Calu3 (cell line): Measurements from ENCODE around the gene DOC2B. TPM values are rescaled to one million over a fixed set of nuclear protein-coding genes. Genes with fewer than 3 reads are reported as not detected.

Experiments used
- BruUV-seq: library from RNA; stranded (reverse); fragments of 400-500 nt; replicated peaks from 2 replicates; lab custom pipeline; 2021; lab: Mats Ljungman, UMichigan
- CTCF ChIA-PET: fragments of 300-600 bp; sonication (Branson Sonifier 250); formaldehyde crosslinking; loops from one replicate; lab custom pipeline; 2022; ENCODE audit warnings: antibody characterized with exemption; lab: Charles Lee
- DNase-seq: peaks from one replicate; pipeline ENCODE4 v3.0.0; 2022
- H3K27ac Mint-ChIP-seq: one replicate; pipeline ENCODE4 v1.8.0; 2022; ENCODE audit warnings: mixed read lengths; ENCODE audit not compliant: unreplicated experiment
- H3K27me3 Mint-ChIP-seq: one replicate; pipeline ENCODE4 v1.8.0; 2022; ENCODE audit warnings: mixed read lengths; ENCODE audit not compliant: unreplicated experiment
- H3K36me3 Mint-ChIP-seq: one replicate; pipeline ENCODE4 v1.8.0; 2022; ENCODE audit warnings: mild to moderate bottlenecking, moderate library complexity, mixed read lengths; ENCODE audit not compliant: insufficient read depth, unreplicated experiment
- H3K4me1 Mint-ChIP-seq: one replicate; pipeline ENCODE4 v1.8.0; 2022; ENCODE audit warnings: mild to moderate bottlenecking, low read depth, mixed read lengths; ENCODE audit not compliant: unreplicated experiment
- H3K4me3 Mint-ChIP-seq: one replicate; pipeline ENCODE4 v1.8.0; 2022; ENCODE audit warnings: mild to moderate bottlenecking, low read depth, moderate library complexity, mixed read lengths; ENCODE audit not compliant: unreplicated experiment
- H3K9me3 Mint-ChIP-seq: one replicate; pipeline ENCODE4 v1.8.0; 2022; ENCODE audit warnings: low read depth, mixed read lengths; ENCODE audit not compliant: unreplicated experiment
- intact Hi-C: fragments of 100-400 bp; cut with micrococcal nuclease; formaldehyde crosslinking; loops from one replicate; pipeline ENCODE4 v1.10.0; 2022; ENCODE audit not compliant: unreplicated experiment
- total RNA-seq: library from RNA; stranded (reverse); gene quantifications from 2 replicates; pipeline ENCODE4 v1.2.3, GENCODE V29; 2022
- TF ChIP-seq, protein P1 (sequence below): fragments of 200-600 bp; IDR thresholded peaks from one replicate; pipeline ENCODE4 v1.8.0; 2022; ENCODE audit warnings: antibody characterized with exemption; ENCODE audit not compliant: unreplicated experiment

The DOC2B gene
- total RNA-seq, 1 experiment from 2014 or later, result 0.24 TPM

DNA sequence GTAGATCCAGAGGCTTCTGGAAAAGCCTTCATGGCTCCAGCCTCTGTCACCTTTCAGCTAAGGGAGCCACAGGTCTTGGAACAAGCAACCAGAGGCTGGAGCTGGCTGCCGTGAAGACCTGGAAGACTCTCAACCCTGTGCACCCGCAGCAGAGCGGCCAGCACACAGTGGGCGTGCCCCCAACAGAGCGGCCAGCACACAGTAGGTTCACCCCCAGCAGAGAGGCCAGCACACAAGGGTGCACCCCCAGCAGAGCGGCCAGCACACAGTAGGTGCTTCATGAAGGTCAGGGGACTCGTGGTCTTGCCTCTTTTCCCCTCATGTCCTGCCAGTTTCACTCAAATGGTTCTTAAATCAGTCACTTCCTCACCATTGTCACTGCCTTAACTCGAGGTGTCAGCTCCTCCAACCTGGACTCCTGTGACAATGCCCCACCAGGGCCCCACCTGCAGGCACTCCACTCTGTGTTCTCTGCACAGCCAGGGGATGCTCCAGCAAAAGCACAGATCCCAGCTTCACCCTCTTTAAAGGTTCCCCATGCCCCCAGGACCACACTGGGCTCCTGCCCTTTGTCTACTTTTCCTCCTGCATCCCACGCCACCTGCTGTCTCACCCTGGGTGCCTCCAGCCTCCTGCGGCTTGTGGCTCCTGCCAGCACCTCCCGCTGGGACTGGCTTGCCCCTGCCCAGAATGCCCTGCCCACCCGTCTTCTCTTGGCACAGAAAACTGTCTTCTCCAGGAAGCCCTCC, 42.4 kb upstream of the DOC2B start:
- Mint-ChIP-seq H3K27me3 (no peaks in the 10 kb centered on the region), H3K4me3 (no peak overlapping the region), H3K36me3 (no peaks in the 10 kb centered on the region), H3K4me1 (no peaks in the 10 kb centered on the region), H3K27ac (no peak overlapping the region), H3K9me3 (no peaks in the 10 kb centered on the region)
- intact Hi-C loops, result no loop called here
- no peak for DNase-seq
- TF ChIP-seq, protein P1, sequence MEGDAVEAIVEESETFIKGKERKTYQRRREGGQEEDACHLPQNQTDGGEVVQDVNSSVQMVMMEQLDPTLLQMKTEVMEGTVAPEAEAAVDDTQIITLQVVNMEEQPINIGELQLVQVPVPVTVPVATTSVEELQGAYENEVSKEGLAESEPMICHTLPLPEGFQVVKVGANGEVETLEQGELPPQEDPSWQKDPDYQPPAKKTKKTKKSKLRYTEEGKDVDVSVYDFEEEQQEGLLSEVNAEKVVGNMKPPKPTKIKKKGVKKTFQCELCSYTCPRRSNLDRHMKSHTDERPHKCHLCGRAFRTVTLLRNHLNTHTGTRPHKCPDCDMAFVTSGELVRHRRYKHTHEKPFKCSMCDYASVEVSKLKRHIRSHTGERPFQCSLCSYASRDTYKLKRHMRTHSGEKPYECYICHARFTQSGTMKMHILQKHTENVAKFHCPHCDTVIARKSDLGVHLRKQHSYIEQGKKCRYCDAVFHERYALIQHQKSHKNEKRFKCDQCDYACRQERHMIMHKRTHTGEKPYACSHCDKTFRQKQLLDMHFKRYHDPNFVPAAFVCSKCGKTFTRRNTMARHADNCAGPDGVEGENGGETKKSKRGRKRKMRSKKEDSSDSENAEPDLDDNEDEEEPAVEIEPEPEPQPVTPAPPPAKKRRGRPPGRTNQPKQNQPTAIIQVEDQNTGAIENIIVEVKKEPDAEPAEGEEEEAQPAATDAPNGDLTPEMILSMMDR, result no peak
- BruUV-seq, result no TSS peak
- CTCF ChIA-PET, result interaction anchor here (0.5 kb wide), 1 partner anchor 466 kb away, joined by 6 read pairs; no protein-coding TSS in a partner anchor

DNA sequence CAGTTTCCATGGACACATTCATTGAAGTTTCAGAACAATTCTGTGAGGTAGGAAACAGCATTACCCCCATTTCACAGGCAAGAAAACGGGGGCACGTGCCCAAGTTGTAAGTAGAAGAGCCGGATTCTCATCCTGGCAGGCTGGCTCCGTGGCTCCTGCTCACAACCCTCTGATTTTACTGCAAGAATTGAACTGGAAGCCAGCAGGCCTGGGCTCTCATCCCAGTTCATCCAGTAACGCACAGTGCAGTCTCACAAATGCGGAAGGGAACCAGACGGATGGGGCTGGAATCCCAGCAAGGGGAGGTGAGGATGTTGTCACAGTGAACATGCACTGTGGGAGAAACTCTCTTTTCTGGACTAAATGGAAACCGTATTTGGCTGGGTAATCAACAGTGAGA, 40.7 kb upstream of the DOC2B start:
- Mint-ChIP-seq H3K27ac (no peak overlapping the region), H3K27me3 (no peaks in the 10 kb centered on the region), H3K4me1 (no peaks in the 10 kb centered on the region), H3K4me3 (no peak overlapping the region), H3K9me3 (no peaks in the 10 kb centered on the region), H3K36me3 (no peaks in the 10 kb centered on the region)
- CTCF ChIA-PET, result no interaction called here
- TF ChIP-seq, protein P1, result no peak
- BruUV-seq, result no TSS peak
- no peak for DNase-seq
- intact Hi-C loops, result no loop called here

DNA sequence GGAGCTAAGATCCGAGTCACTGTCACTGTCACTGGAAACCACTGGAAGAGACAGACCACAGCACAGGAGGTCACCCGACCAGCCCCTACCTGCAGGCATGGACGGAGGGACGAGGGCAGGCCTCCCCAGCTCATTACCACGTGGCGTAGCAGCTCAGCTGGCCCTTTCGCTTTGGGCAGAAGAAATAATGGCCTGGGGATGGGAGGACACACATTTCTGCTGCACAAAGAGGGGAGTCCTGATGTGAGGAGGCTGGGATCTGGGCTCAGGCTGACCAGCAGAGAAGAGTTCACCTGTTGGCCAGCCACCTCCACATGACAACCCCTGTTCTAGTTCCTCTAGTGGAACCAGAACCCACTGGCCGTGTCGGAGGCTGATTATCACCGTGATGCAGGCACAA, 38.2 kb upstream of the DOC2B start:
- Mint-ChIP-seq H3K9me3 (no peaks in the 10 kb centered on the region), H3K4me3 (no peak overlapping the region), H3K4me1 (no peaks in the 10 kb centered on the region), H3K27me3 (no peaks in the 10 kb centered on the region), H3K27ac (no peak overlapping the region), H3K36me3 (no peaks in the 10 kb centered on the region)
- DNase-seq, result no peak
- CTCF ChIA-PET, result no interaction called here
- intact Hi-C loops, result no loop called here
- no TSS peak for BruUV-seq
- TF ChIP-seq, protein P1, result no peak

DNA sequence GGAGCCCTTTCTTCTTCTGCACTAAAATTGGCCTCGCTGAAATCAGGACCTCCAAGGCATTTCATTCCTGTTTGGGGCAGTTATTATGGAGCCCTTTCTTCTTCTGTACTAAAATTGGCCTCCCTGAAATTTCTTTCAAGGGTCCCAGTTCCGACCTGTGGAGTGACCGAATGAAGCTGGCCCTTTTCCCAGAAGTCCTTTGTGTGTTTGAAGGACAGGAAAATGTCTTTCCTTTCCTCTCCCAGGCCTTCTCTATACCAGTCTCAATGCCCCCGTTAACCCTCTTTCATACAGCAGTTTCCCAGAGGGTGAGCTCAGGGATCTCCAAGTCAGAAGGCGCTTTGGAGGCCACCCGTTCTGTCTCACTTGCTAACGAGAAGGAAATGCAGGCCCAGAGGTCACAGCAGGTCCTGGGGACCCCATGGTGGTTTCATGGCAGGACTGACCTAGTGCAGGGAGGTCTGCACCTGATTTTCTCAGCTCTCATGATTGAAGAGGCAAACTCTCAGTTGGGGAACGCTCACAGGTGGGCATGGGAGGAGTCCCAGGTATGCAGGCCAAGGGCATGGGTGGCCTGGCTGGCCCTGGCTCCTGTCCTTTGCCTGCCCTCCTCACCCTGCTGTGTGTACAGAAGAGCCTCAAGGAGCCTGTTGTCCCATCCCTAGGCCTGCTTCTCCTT, 37.1 kb upstream of the DOC2B start:
- Mint-ChIP-seq H3K9me3 (no peaks in the 10 kb centered on the region), H3K4me3 (no peak overlapping the region), H3K27me3 (no peaks in the 10 kb centered on the region), H3K27ac (no peak overlapping the region), H3K4me1 (no peaks in the 10 kb centered on the region), H3K36me3 (no peaks in the 10 kb centered on the region)
- TF ChIP-seq, protein P1, result no peak
- no peak for DNase-seq
- BruUV-seq, result no TSS peak
- intact Hi-C loops, result no loop called here
- CTCF ChIA-PET, result no interaction called here
